ENCODE data around the gene TEF. TPM values are rescaled to one million over a fixed set of nuclear protein-coding genes. Genes with fewer than 3 reads are reported as not detected.

The TEF gene
- total RNA-seq, 1 donor from 2014 or later = 11.4 TPM

DNA sequence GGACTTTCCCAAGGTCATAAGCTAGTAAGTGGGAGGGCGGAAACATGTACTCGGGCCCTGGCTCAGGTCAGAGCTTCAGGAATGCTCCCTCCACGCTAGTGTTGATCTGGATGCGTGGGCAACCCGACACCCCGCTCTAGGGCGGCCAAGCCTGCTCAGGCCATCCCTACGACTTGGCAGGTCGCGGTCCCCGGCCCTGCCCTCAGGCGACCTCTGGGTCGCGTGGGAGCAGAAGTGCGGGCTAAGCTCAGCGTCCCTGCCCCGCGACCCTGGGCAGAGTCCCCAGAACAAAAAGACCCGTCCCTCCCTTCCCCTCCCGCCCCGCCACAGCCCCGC lies 781 bp upstream of the TEF start:
- Mint-ChIP-seq H3K4me3 (ENCODE audit: low read depth) (peak overlapping the region; percentile 84), H3K27me3 (peaks cover 4% of the 10 kb centered on the region), H3K36me3 (ENCODE audit: insufficient read depth) (no peaks in the 10 kb centered on the region), H3K4me1 (ENCODE audit: low read depth) (peaks cover 19% of the 10 kb centered on the region), H3K27ac (peak overlapping the region; percentile 97), H3K9me3 (ENCODE audit: low read depth) (no peaks in the 10 kb centered on the region)
- DNase-seq (ENCODE audit: low spot score, unreplicated experiment) = no peak
- TF ChIP-seq, protein P1, sequence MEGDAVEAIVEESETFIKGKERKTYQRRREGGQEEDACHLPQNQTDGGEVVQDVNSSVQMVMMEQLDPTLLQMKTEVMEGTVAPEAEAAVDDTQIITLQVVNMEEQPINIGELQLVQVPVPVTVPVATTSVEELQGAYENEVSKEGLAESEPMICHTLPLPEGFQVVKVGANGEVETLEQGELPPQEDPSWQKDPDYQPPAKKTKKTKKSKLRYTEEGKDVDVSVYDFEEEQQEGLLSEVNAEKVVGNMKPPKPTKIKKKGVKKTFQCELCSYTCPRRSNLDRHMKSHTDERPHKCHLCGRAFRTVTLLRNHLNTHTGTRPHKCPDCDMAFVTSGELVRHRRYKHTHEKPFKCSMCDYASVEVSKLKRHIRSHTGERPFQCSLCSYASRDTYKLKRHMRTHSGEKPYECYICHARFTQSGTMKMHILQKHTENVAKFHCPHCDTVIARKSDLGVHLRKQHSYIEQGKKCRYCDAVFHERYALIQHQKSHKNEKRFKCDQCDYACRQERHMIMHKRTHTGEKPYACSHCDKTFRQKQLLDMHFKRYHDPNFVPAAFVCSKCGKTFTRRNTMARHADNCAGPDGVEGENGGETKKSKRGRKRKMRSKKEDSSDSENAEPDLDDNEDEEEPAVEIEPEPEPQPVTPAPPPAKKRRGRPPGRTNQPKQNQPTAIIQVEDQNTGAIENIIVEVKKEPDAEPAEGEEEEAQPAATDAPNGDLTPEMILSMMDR (IDR thresholded peaks at IDR 0.05; ENCODE audit: unreplicated experiment) = no peak

DNA sequence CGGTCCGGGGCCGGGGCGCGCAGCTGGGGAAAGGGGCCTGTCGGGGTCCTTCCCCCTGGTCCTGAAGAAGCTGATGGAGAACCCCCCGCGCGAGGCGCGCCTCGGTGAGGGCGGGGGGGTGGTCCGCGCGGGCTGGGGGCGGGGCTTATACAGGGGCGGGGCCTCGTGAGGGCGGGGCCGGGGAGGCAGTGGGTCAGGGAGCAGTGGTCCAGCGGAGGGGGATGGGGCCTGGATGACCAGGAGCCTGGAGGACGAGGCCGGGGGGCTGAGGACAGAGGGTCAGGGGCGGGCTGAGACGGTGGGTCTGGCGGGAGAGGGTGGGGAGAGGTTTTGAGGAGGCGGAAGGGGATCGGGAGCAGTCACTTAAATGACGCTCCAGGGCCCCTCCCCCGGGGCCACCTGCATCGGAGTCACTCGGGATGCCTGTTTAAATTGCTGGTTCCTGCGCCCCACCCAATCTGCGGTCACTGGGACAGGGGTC lies 396 bp downstream of the TEF start:
- H3K4me3 Mint-ChIP-seq (ENCODE audit: low read depth) = peak overlapping the region; percentile 84

DNA sequence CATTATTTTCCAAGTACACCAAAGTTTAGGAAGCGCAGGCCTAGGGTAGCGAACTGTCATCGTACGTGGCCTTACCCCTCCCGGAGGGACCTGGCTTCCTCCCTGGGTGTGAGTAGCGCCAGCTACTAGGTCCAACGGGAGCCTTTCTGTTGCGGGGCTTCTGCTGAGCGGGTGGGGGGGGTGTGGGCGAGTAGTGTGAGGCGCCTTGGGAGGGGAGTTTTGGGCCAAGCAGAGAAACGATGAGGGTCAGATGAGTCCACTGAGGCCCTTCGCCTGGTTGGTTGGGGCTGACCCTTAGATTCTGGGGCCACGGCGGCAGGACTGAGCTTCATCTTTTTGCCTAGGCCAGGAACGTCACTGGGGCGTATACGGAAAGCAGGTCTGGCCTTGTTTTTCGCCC lies 868 bp downstream of the TEF start:
- Mint-ChIP-seq H3K36me3 (ENCODE audit: insufficient read depth) (no peaks in the 10 kb centered on the region), H3K27ac (peak overlapping the region; percentile 77)

More for the DNA sequence above, 396 bp downstream of the TEF start:
- Mint-ChIP-seq H3K36me3 (ENCODE audit: insufficient read depth) (no peaks in the 10 kb centered on the region), H3K27ac (peak overlapping the region; percentile 99), H3K27me3 (peaks cover 2% of the 10 kb centered on the region), H3K9me3 (ENCODE audit: low read depth) (no peaks in the 10 kb centered on the region), H3K4me1 (ENCODE audit: low read depth) (peaks cover 19% of the 10 kb centered on the region)
- peak; percentile 59 for DNase-seq (ENCODE audit: low spot score, unreplicated experiment)
- TF ChIP-seq, protein P1 (IDR thresholded peaks at IDR 0.05; ENCODE audit: unreplicated experiment) = no peak

DNA sequence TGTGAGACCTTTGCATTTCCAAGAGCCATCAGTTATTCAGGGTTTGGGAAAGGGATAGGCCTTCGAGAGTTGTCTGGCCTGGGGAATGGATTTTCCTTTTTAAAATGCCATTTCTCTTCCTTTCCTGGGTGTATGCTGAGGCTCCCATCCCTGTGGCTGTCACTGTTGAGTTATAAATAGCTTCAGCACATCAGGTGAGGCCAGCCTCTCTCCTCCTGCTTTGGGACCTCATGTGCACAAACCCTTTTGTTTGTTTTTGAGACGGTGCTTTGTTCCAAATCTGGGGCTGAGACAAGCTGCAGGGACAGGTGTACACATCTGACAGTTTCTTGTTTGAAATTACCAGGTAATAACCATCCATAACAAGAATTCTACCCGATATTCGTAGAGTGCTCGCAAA lies 1.3 kb downstream of the TEF start:
- H3K9me3 Mint-ChIP-seq (ENCODE audit: low read depth) = no peaks in the 10 kb centered on the region
- no peak for DNase-seq (ENCODE audit: low spot score, unreplicated experiment)
- no peaks in the 10 kb centered on the region for H3K36me3 Mint-ChIP-seq (ENCODE audit: insufficient read depth)
- peak overlapping the region; percentile 84 for H3K4me3 Mint-ChIP-seq (ENCODE audit: low read depth)
- no peak overlapping the region for H3K27ac Mint-ChIP-seq
- H3K4me1 Mint-ChIP-seq (ENCODE audit: low read depth) = peaks cover 19% of the 10 kb centered on the region
- H3K27me3 Mint-ChIP-seq = no peaks in the 10 kb centered on the region
- TF ChIP-seq, protein P1 (IDR thresholded peaks at IDR 0.05; ENCODE audit: unreplicated experiment) = no peak

More for the DNA sequence above, 868 bp downstream of the TEF start:
- DNase-seq (ENCODE audit: low spot score, unreplicated experiment) = no peak
- no peaks in the 10 kb centered on the region for H3K9me3 Mint-ChIP-seq (ENCODE audit: low read depth)
- peaks cover 19% of the 10 kb centered on the region for H3K4me1 Mint-ChIP-seq (ENCODE audit: low read depth)
- TF ChIP-seq, protein P1 (IDR thresholded peaks at IDR 0.05; ENCODE audit: unreplicated experiment) = no peak
- peak overlapping the region; percentile 84 for H3K4me3 Mint-ChIP-seq (ENCODE audit: low read depth)
- H3K27me3 Mint-ChIP-seq = no peaks in the 10 kb centered on the region

DNA sequence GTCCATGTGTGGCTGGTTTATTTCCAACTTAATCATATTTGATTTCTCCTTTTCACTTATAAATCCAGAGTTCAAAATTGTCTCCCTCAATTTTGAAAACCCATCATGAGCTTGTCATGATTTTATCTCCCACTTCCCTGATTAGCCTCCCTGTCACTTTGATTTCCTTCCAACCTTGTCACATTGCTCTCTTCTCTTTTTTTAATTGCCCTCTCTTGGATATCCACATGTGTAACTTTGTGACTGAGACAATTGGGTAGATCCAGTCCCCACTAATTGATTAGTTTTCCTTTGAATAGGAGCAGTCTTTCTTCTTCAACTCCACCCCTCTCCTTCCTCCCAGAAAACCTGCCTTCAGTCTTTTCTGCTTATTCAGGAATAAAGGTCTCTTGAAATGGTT lies 2.4 kb downstream of the TEF start:
- peaks cover 2% of the 10 kb centered on the region for H3K36me3 Mint-ChIP-seq (ENCODE audit: insufficient read depth)

More for the DNA sequence above, 2.4 kb downstream of the TEF start:
- H3K9me3 Mint-ChIP-seq (ENCODE audit: low read depth) = no peaks in the 10 kb centered on the region
- no peaks in the 10 kb centered on the region for H3K27me3 Mint-ChIP-seq
- DNase-seq (ENCODE audit: low spot score, unreplicated experiment) = no peak
- H3K27ac Mint-ChIP-seq = no peak overlapping the region
- peaks cover 19% of the 10 kb centered on the region for H3K4me1 Mint-ChIP-seq (ENCODE audit: low read depth)
- TF ChIP-seq, protein P1 (IDR thresholded peaks at IDR 0.05; ENCODE audit: unreplicated experiment) = no peak
- H3K4me3 Mint-ChIP-seq (ENCODE audit: low read depth) = peak overlapping the region; percentile 55
